Prostate gland (tissue), 2 donors: ENCODE measurements around the gene EXD3. TPM values are rescaled to one million over a fixed set of nuclear protein-coding genes. Genes with fewer than 3 reads are reported as not detected.

Experiments used
- DNase-seq: peaks from one replicate; pipeline ENCODE4 v3.0.0-alpha.2; 2019; ENCODE audit warnings: low spot score
- H3K27ac ChIP-seq, 2 donors: fragments of 200-600 bp; sonication (generic); 2 replicates each; pipeline ENCODE4 v1.5.1; 2017 to 2019
- H3K27me3 ChIP-seq: fragments of 200-600 bp; sonication (generic); replicated peaks from 2 replicates; pipeline ENCODE4 v1.5.1; 2019; ENCODE audit not compliant: insufficient read depth
- H3K36me3 ChIP-seq, 2 donors: fragments of 200-600 bp; sonication (generic); 1 replicate in 1 of 2; 2 replicates in 1 of 2; pipeline versions ENCODE4 v1.5.1 to v1.8.1; 2017 to 2019
- H3K4me1 ChIP-seq: fragments of 200-600 bp; sonication (generic); replicated peaks from 2 replicates; pipeline ENCODE4 v1.5.1; 2019
- H3K4me3 ChIP-seq, 2 donors: fragments of 200-600 bp; sonication (generic); 2 replicates each; pipeline ENCODE4 v1.5.1; 2017 to 2019
- H3K9me3 ChIP-seq: fragments of 200-600 bp; sonication (generic); 2 replicates; pipeline ENCODE4 v1.5.1; 2017
- POLR2A ChIP-seq: fragments of 450-650 bp; IDR thresholded peaks from one replicate; pipeline ENCODE4 v1.6.1; 2016; ENCODE audit warnings: antibody characterized with exemption, mild to moderate bottlenecking
- POLR2AphosphoS5 ChIP-seq: sonication (generic); formaldehyde crosslinking; IDR thresholded peaks from one replicate; pipeline ENCODE4 v1.6.1; 2017; ENCODE audit warnings: antibody characterized with exemption
- WGBS: methylation state at CpG from one replicate; pipeline ENCODE4 v1.1.5; 2018; 5-methylcytosine and 5-hydroxymethylcytosine counted together
- intact Hi-C: fragments of 100-400 bp; cut with DNase I; formaldehyde crosslinking; loops from one replicate; pipeline ENCODE4 v1.14.2; 2022
- total RNA-seq, 2 donors: library from RNA; depleted of rRNA; stranded (reverse); fragments of >200 nt; gene quantifications; one replicate each; pipeline ENCODE4 v1.1.0, GENCODE V29; 2016
- TF ChIP-seq, protein P1 (sequence below), 4 experiments: fragments of 200-600 bp in 2 of 4; fragments of 450-650 bp in 2 of 4; sonication (generic) in 2 of 4; IDR thresholded peaks; 1 replicate in 3 of 4; 2 replicates in 1 of 4; pipeline ENCODE4 v1.5.1; 2016 to 2019; ENCODE audit warnings: antibody characterized with exemption in 4 of 4, mild to moderate bottlenecking in 2 of 4, moderate library complexity in 2 of 4

EXD3 gene
- total RNA-seq, 2 donors from 2014 or later: 32.6 to 44.8 TPM

DNA sequence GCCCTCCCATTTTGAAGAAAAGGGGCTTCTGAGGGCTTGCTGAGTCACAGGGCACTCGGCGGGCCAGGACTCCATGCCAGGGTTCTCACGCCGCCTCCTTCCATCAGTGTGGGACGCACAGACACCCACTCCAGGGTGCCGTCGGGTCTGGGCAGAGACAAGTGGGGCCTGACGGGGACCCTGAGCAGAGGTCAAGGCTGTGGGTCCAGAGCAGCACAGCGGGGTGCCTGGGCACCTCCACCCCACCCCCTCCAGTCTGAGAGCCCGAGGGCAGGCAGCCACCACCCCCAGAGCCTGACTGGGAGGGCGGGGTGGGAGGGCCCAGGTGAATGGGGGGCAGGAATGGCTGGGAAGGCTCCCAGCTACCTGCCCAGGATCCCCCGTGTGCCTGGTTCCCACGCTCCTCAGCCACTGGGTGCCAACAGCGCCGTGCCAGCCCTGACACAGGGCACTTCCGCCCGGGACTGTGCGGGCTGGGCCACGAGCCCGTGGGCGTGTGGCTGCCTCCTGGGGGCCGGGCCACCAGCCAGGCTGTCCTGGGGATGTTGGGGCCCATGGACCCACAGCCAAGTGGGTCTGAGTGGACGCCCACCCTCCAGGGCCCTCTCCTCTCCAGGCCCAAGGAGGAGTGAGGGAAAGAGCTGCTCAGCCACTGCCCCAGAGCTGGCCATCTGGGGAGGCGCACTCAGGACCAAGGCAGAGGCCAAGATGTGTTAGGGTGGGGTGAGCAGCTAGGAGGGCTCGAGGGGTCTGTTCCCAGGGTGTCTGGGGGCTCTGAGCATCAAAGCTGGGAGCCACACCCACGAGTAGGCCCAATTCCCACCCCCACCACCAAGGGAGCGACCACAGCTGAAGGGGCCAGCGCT is 110.7 kb downstream of the EXD3 start:
- Histone ChIP-seq H3K36me3 (no peaks in the 10 kb centered on the region), H3K9me3 (no peaks in the 10 kb centered on the region), H3K27me3 (peaks cover 2% of the 10 kb centered on the region), H3K4me3 (no peak overlapping the region), H3K4me1 (peaks cover 20% of the 10 kb centered on the region), H3K27ac (peak overlapping the region; percentile 25 to 59)
- WGBS: 59% methylated on average over 27 of the region's 28 CpGs
- DNase-seq: no peak
- intact Hi-C loops: no loop called here
- no peak for TF ChIP-seq POLR2AphosphoS5
- TF ChIP-seq POLR2A: peak; percentile 17
- TF ChIP-seq, protein P1, sequence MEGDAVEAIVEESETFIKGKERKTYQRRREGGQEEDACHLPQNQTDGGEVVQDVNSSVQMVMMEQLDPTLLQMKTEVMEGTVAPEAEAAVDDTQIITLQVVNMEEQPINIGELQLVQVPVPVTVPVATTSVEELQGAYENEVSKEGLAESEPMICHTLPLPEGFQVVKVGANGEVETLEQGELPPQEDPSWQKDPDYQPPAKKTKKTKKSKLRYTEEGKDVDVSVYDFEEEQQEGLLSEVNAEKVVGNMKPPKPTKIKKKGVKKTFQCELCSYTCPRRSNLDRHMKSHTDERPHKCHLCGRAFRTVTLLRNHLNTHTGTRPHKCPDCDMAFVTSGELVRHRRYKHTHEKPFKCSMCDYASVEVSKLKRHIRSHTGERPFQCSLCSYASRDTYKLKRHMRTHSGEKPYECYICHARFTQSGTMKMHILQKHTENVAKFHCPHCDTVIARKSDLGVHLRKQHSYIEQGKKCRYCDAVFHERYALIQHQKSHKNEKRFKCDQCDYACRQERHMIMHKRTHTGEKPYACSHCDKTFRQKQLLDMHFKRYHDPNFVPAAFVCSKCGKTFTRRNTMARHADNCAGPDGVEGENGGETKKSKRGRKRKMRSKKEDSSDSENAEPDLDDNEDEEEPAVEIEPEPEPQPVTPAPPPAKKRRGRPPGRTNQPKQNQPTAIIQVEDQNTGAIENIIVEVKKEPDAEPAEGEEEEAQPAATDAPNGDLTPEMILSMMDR (IDR thresholded peaks at IDR 0.05): no peak

DNA sequence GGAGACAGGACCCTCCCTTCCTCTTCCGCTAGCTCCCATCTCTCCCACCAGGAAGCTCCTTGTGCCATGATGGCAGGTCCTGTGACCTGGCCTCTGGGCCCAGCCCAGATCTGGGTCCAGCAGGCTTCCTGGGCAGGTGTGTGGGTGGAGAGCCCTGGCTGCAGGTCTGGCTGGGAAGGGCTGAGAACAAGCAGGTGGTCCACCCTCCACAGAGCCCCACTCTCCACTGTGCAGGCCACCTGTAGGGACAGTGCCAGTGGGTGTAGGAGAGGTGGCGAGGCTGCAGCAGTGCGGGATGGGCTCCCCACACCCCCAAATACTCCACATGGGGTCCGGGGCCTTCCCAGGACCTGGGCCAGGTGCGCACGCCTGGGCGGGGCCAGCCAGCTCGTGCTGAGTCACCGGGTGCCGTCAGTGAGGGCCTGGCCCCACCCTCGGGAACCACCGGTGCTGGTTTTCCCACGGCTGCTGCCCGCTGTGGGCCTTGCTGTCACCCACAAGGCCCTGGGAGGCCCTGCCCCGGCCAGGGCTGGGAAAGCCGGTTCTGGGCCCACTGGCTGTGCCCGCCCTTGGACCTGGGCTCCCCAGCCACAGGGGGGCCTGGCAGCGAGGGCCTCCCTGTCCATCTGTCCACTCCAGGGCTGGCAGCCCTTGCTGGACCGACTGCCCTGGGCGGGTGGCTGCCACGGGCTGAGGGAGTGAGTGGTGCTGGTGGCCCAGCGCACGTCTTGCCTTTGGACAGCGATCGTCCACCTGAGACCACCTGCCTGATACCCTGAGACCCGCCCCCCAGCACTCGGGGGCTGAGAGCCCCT is 111.6 kb downstream of the EXD3 start:
- Histone ChIP-seq H3K4me3 (no peak overlapping the region), H3K4me1 (peaks cover 20% of the 10 kb centered on the region), H3K9me3 (no peaks in the 10 kb centered on the region), H3K27me3 (peaks cover 2% of the 10 kb centered on the region), H3K36me3 (no peaks in the 10 kb centered on the region), H3K27ac (peak overlapping the region; percentile 25 to 59)
- peak; percentile 81 for DNase-seq
- intact Hi-C loops: no loop called here
- 82% methylated on average over 15 of the region's 27 CpGs for WGBS
- no peak for TF ChIP-seq POLR2A
- TF ChIP-seq POLR2AphosphoS5: peak; percentile 63
- TF ChIP-seq, protein P1 (IDR thresholded peaks at IDR 0.05): no peak

DNA sequence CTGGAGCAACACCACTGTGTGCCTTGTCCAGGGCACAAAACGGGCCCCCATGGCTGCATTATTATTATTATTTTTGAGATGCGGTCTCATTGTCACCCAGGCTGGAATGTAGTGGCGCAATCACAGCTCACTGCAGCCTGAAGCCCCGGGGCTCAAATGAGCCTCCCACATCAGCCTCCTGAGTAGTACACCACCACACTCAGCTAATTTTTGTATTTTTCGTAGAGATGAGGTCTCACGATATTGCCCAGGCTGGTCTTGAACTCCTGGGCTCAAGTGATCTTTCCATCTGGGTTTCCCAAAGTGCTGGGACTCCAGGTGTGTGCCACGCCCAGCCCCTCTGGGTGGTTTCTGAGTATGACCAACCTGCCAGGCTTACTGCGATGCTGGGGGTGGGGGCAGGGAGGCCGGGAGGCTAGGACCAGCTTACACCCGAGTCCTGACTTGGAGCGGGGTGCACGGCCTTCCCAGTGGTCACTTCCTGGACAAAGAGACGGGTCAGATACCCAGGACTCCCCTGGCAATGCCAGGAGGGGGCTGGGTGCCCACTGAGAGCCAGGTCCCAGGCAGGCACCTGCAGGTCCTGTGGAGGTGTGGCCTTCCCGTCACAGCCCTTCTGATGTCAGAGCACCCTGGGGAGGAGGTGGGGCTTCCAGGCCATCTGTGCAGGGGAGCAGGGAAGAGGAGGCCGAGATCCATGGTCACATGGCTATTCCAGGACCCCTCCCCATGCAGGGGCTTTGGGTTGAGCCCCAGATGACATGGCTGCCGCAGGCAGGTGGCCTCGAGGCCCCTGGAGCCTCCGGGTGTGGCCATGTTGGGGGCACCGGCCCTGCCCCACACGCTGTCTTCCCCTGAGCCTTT is 112.5 kb downstream of the EXD3 start:
- peak overlapping the region in 1 of 2 donors; percentile 45 for H3K27ac ChIP-seq
- H3K4me1 ChIP-seq: peaks cover 24% of the 10 kb centered on the region
- no peaks in the 10 kb centered on the region for H3K9me3 ChIP-seq
- no peak overlapping the region for H3K4me3 ChIP-seq
- intact Hi-C loops: no loop called here
- no peaks in the 10 kb centered on the region for H3K36me3 ChIP-seq
- DNase-seq: no peak
- WGBS: 72% methylated on average over 20 of the region's 20 CpGs
- no peaks in the 10 kb centered on the region for H3K27me3 ChIP-seq
- TF ChIP-seq, protein P1 (IDR thresholded peaks at IDR 0.05): no peak
- peak; percentile 21 for TF ChIP-seq POLR2A

DNA sequence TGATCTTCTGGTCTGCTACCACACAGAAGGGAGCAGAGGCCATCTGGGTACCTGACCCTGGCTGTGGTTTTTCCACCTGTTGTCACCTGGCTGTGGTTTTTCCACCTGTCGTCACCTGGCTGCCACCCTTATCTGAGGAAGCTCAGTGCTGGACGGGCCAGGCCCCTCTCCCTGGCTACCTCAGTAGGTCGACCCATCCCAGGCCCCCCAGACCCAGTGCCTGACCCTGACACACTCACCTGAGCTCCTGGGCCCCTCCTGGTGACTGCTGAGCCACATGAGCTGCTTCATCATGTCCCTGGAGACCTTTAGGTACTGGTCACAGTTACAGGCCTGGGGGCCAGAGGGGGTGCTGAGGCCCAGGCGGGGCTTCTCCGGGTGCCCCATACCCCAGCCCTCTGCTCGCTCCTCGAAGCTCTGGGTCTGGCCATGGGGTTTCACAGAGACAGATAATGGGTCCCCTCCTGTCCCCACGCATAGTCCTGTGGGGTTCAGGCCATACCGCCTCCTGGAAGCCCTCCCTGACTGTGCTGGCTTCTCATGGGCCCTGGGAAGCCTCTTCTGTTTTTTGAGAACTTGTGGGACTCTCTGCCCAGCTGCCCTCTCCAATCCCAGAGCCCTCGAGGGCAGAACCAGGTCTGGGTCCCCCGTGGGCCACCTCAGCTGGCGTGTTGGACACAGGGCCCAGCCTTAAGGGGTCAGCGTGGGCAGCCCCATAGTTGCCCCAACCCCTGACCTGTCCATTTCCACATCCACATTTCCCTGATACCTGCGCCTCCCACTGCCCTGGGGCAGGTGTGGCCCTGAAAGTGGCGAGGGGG is 113.4 kb downstream of the EXD3 start:
- no peak overlapping the region for H3K27ac ChIP-seq
- H3K4me1 ChIP-seq: peaks cover 33% of the 10 kb centered on the region
- intact Hi-C loops: no loop called here
- no peak overlapping the region for H3K4me3 ChIP-seq
- no peaks in the 10 kb centered on the region for H3K9me3 ChIP-seq
- no peak for DNase-seq
- H3K27me3 ChIP-seq: no peaks in the 10 kb centered on the region
- no peak for TF ChIP-seq POLR2A
- TF ChIP-seq, protein P1 (IDR thresholded peaks at IDR 0.05): no peak
- no peak for TF ChIP-seq POLR2AphosphoS5
- 87% methylated on average over 11 of the region's 15 CpGs for WGBS
- H3K36me3 ChIP-seq: no peaks in the 10 kb centered on the region
